HCT116 (cell line): ENCODE results near the gene TRNAU1AP.

Source experiments
- POLR2A ChIP-seq: IDR thresholded peaks from 2 replicates; pipeline ENCODE4 v1.7.0; 2011; ENCODE audit warnings: borderline replicate concordance; ENCODE audit not compliant: insufficient read depth, insufficient read length; ENCODE audit errors: extremely low read depth
- SP1 ChIP-seq: IDR thresholded peaks from 2 replicates; pipeline ENCODE4 v1.6.1; 2012; ENCODE audit warnings: low read depth
- ZFX ChIP-seq: fragments of 450-650 bp; IDR thresholded peaks from 2 replicates; pipeline ENCODE4 v1.6.1; 2017
- TF ChIP-seq, protein P1 (sequence below), 3 experiments: fragments of 200-600 bp in 1 of 3; sonication (generic) in 1 of 3; IDR thresholded peaks in 2 of 3; conservative IDR thresholded peaks in 1 of 3; 2 replicates each; pipeline ENCODE4 v1.5.1; 2012 to 2017; ENCODE audit warnings: low read depth in 2 of 3, low read length in 2 of 3, antibody characterized with exemption in 1 of 3, borderline replicate concordance in 1 of 3, control low read depth in 1 of 3, mild to moderate bottlenecking in 1 of 3, mixed read lengths in 1 of 3, mixed run types in 1 of 3, moderate library complexity in 1 of 3; ENCODE audit not compliant: insufficient read depth in 1 of 3

DNA sequence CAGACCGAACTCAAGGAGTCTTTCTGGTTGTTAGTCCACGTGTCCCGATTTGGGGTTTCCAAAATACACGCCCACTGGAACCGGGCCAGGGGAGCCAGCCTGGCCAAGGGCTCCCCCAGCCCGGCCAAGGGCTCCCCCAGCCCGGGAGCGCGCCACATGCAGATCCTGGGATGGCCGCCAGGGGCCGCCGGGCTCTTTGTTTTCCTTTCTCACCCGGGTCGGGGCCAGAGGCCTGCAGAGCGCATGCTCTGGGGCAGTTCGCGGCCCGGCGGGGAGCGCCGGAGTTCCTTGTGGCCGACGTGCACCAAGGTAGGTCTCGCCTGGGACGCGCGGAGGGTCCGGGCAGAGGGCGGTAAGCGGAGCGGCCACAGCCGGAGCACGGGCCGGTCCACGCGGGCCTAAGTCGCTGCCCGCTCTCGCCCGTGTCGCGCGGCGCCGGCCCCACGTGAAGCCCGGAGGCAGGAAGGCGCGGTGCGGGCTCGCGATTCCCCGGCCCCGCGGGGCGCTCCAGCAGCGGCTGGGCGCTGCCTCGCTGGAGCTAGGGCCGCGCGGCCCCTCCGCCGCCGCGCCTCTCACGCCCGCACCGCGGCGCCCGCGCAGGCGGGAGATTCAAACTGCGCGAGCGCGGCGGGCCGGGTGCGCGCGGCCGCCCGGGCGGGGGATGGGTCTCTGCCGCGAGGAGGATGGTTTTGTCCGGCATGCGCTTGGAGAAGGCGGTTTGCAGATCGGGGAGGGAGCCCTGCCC, 34.7 kb upstream of the TRNAU1AP start:
- peak; percentile 92 for TF ChIP-seq ZFX
- TF ChIP-seq, protein P1, sequence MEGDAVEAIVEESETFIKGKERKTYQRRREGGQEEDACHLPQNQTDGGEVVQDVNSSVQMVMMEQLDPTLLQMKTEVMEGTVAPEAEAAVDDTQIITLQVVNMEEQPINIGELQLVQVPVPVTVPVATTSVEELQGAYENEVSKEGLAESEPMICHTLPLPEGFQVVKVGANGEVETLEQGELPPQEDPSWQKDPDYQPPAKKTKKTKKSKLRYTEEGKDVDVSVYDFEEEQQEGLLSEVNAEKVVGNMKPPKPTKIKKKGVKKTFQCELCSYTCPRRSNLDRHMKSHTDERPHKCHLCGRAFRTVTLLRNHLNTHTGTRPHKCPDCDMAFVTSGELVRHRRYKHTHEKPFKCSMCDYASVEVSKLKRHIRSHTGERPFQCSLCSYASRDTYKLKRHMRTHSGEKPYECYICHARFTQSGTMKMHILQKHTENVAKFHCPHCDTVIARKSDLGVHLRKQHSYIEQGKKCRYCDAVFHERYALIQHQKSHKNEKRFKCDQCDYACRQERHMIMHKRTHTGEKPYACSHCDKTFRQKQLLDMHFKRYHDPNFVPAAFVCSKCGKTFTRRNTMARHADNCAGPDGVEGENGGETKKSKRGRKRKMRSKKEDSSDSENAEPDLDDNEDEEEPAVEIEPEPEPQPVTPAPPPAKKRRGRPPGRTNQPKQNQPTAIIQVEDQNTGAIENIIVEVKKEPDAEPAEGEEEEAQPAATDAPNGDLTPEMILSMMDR (IDR thresholded peaks at IDR 0.05 in 2 of 3, conservative IDR thresholded peaks at IDR 0.05 in 1 of 3; ENCODE audit: borderline replicate concordance in 1 of 3, insufficient read depth in 1 of 3, low read depth in 2 of 3, low read length in 2 of 3) = peak in 2 of 3 experiments; percentile 91 to 97; a peak in 4 of 6 replicates
- TF ChIP-seq POLR2A = peak; percentile 45
- no peak for TF ChIP-seq SP1
